HG03108 (cell line): Measurements from ENCODE around the gene NF1.
"Not testable (repeated sequence)": the region's sequence is repeated elsewhere in the genome, so short reads cannot be mapped to it uniquely, and the experiment has no call there.

Experiments used
- ATAC-seq: cut with Tn5 transposase; IDR thresholded peaks from one replicate; pipeline ENCODE4 v1.9.1; 2021; ENCODE audit warnings: moderate library complexity; ENCODE audit not compliant: unreplicated experiment

The NF1 gene

GRCh38 chr17:31320241-31320640 is 225.5 kb downstream of the NF1 start:
- ATAC-seq: no peak

- no peak for ATAC-seq
These were observed 226.0 kb downstream of the NF1 start for GRCh38 chr17:31320791-31321190.

GRCh38 chr17:31321481-31321880 is 226.7 kb downstream of the NF1 start, which contains the start of gene EVI2A:
Gene EVI2A (minus strand): TSS chr17:31321622. CDS start chr17:31319013, 2,609 bp downstream.
- ATAC-seq: no peak

- no peak for ATAC-seq
These were observed 227.2 kb downstream of the NF1 start for GRCh38 chr17:31321966-31322365.

GRCh38 chr17:31323551-31323950 is 228.8 kb downstream of the NF1 start:
- ATAC-seq: no peak

GRCh38 chr17:31327534-31328159 is 232.9 kb downstream of the NF1 start:
- no peak for ATAC-seq

GRCh38 chr17:31328160-31328535 is 233.4 kb downstream of the NF1 start:
- no peak for ATAC-seq

- no peak for ATAC-seq
These were observed 234.4 kb downstream of the NF1 start for GRCh38 chr17:31329221-31329620.

- no peak for ATAC-seq
These were observed 245.3 kb downstream of the NF1 start for GRCh38 chr17:31339906-31340661.

GRCh38 chr17:31345191-31345747 is 250.5 kb downstream of the NF1 start:
- not testable (repeated sequence) for ATAC-seq

- ATAC-seq: no peak
These were observed 254.7 kb downstream of the NF1 start for GRCh38 chr17:31349454-31349853.

GRCh38 chr17:31355935-31356334 is 261.2 kb downstream of the NF1 start:
- ATAC-seq: no peak

- ATAC-seq: no peak
These were observed 262.3 kb downstream of the NF1 start for GRCh38 chr17:31357091-31357490.

GRCh38 chr17:31357839-31358394 is 263.1 kb downstream of the NF1 start:
- no peak for ATAC-seq

- no peak for ATAC-seq
These were observed 269.2 kb downstream of the NF1 start for GRCh38 chr17:31364012-31364411.

- no peak for ATAC-seq
These were observed 271.3 kb downstream of the NF1 start for GRCh38 chr17:31366088-31366487.

GRCh38 chr17:31369266-31369665 is 274.5 kb downstream of the NF1 start:
- no peak for ATAC-seq

GRCh38 chr17:31371511-31372097 is 276.8 kb downstream of the NF1 start:
- no peak for ATAC-seq

- ATAC-seq: no peak
These were observed 278.6 kb downstream of the NF1 start for GRCh38 chr17:31373150-31374093.

GRCh38 chr17:31374094-31374447 is 279.3 kb downstream of the NF1 start:
- ATAC-seq: no peak

GRCh38 chr17:31374503-31374902 is 279.7 kb downstream of the NF1 start:
- no peak for ATAC-seq
